ENCODE data around the gene GALNT17.

DNA sequence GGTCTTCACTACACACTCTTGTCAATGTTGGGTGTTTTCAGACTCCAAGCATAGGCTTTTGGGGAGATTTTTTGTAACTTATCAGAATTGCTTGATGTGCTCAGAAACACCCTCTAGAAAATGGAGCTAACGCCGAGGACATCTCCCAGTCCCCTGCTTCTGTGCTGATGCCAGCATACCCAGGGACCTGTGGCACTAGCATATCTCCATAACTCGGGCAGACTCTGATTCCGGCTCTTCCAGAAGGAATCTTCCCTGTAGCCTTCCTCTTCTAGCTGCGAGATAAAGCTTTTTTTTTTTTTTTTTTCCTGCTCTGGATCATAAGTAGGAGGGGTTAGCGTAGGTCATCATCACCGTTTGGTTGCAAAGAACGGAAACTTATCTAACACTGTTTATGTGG lies 434.4 kb downstream of the GALNT17 start:
- TF ChIP-seq CTCF (optimal IDR thresholded peaks at IDR 0.05 in 1 of 3, IDR thresholded peaks at IDR 0.05 in 1 of 3, conservative IDR thresholded peaks at IDR 0.05 in 1 of 3; ENCODE audit: extremely low read depth in 1 of 3, insufficient read depth in 2 of 3, low read length in 3 of 3), result no peak
- no peak for TF ChIP-seq EZH2 (IDR thresholded peaks at IDR 0.05; ENCODE audit: low read length)
